ENCODE results near the gene KDELR1. TPM values are rescaled to one million over a fixed set of nuclear protein-coding genes. Genes with fewer than 3 reads are reported as not detected.

The KDELR1 gene
- total and polyA plus RNA-seq, 2 of the 13 experiments (the other 11 are each of a cell fraction or from before 2014, with no cell fraction given) = 134 to 185 TPM

DNA sequence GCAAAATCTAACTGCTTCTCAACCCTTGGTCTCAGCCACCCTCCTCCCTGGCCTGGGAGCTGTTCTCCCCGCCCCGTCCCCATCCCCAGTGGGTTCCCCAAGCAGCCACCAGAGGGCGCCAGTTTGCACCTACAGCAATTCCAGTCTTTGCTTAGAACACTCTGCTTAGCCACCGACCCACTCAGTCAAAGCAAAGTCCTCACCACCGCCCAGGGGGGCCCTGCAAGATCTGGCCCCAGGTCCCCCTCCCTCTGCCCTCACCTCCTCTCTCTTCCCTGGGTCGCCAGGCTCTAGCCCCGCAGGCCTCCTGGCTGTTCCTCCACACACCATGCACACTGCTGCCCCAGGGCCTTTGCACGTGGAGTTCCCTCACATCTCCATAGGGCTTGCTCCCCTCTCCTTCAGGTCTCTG lies 40.0 kb downstream of the KDELR1 start (continued):
- no peak for TF ChIP-seq CBX2 (IDR thresholded peaks at IDR 0.05; ENCODE audit: low read depth, low read length)
- no peak for TF ChIP-seq CBX2 (CRISPR knock-in tag; IDR thresholded peaks at IDR 0.05; ENCODE audit: low read depth)
- TF ChIP-seq HDAC1 (CRISPR knock-in tag; IDR thresholded peaks at IDR 0.05) = peak; percentile 48; the same call in 1 of the 2 replicates
- TF ChIP-seq SP2 (CRISPR knock-in tag; IDR thresholded peaks at IDR 0.05) = no peak
- no peak for TF ChIP-seq BHLHE40 (IDR thresholded peaks at IDR 0.05; ENCODE audit: low read length)
- peak; percentile 65 for TF ChIP-seq STAG1 (CRISPR knock-in tag; IDR thresholded peaks at IDR 0.05)
- TF ChIP-seq, protein P1, sequence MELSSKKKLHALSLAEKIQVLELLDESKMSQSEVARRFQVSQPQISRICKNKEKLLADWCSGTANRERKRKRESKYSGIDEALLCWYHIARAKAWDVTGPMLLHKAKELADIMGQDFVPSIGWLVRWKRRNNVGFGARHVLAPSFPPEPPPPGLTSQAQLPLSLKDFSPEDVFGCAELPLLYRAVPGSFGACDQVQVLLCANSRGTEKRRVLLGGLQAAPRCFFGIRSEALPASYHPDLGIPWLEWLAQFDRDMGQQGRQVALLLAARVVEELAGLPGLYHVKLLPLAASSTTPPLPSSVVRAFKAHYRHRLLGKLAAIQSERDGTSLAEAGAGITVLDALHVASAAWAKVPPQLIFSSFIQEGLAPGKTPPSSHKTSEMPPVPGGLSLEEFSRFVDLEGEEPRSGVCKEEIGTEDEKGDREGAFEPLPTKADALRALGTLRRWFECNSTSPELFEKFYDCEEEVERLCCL (CRISPR knock-in tag; IDR thresholded peaks at IDR 0.05; ENCODE audit: borderline replicate concordance) = no peak
- no peak for TF ChIP-seq FOXO1 (CRISPR knock-in tag; IDR thresholded peaks at IDR 0.05)
- TF ChIP-seq ETS1 (CRISPR knock-in tag; IDR thresholded peaks at IDR 0.05) = no peak
- TF ChIP-seq ZNF678 (CRISPR knock-in tag; IDR thresholded peaks at IDR 0.05) = no peak
- no peak for TF ChIP-seq ZNF7 (CRISPR knock-in tag; IDR thresholded peaks at IDR 0.05)
- no peak for TF ChIP-seq KAT2B (IDR thresholded peaks at IDR 0.05; ENCODE audit: borderline replicate concordance, low read depth, low read length)
- no peak for TF ChIP-seq SP140L (CRISPR knock-in tag; IDR thresholded peaks at IDR 0.05; ENCODE audit: borderline replicate concordance)
- TF ChIP-seq AGO2 (optimal IDR thresholded peaks at IDR 0.05; ENCODE audit: low read depth, low read length) = no peak
- no peak for TF ChIP-seq HMGA1 (CRISPR knock-in tag; conservative IDR thresholded peaks at IDR 0.05)
- TF ChIP-seq, protein P2, sequence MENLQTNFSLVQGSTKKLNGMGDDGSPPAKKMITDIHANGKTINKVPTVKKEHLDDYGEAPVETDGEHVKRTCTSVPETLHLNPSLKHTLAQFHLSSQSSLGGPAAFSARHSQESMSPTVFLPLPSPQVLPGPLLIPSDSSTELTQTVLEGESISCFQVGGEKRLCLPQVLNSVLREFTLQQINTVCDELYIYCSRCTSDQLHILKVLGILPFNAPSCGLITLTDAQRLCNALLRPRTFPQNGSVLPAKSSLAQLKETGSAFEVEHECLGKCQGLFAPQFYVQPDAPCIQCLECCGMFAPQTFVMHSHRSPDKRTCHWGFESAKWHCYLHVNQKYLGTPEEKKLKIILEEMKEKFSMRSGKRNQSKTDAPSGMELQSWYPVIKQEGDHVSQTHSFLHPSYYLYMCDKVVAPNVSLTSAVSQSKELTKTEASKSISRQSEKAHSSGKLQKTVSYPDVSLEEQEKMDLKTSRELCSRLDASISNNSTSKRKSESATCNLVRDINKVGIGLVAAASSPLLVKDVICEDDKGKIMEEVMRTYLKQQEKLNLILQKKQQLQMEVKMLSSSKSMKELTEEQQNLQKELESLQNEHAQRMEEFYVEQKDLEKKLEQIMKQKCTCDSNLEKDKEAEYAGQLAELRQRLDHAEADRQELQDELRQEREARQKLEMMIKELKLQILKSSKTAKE (CRISPR knock-in tag; IDR thresholded peaks at IDR 0.05; ENCODE audit: borderline replicate concordance) = no peak
- TF ChIP-seq SMC3 (IDR thresholded peaks at IDR 0.05; ENCODE audit: low read length) = peak; percentile 66
- no peak for TF ChIP-seq BATF2 (CRISPR knock-in tag; IDR thresholded peaks at IDR 0.05)
- no peak for TF ChIP-seq ZNF180 (CRISPR knock-in tag; IDR thresholded peaks at IDR 0.05; ENCODE audit: borderline replicate concordance, low read depth)
- TF ChIP-seq NFKBIZ (CRISPR knock-in tag; IDR thresholded peaks at IDR 0.05) = no peak
- no peak for TF ChIP-seq ZFP36L2 (CRISPR knock-in tag; IDR thresholded peaks at IDR 0.05)
- TF ChIP-seq, protein P3, sequence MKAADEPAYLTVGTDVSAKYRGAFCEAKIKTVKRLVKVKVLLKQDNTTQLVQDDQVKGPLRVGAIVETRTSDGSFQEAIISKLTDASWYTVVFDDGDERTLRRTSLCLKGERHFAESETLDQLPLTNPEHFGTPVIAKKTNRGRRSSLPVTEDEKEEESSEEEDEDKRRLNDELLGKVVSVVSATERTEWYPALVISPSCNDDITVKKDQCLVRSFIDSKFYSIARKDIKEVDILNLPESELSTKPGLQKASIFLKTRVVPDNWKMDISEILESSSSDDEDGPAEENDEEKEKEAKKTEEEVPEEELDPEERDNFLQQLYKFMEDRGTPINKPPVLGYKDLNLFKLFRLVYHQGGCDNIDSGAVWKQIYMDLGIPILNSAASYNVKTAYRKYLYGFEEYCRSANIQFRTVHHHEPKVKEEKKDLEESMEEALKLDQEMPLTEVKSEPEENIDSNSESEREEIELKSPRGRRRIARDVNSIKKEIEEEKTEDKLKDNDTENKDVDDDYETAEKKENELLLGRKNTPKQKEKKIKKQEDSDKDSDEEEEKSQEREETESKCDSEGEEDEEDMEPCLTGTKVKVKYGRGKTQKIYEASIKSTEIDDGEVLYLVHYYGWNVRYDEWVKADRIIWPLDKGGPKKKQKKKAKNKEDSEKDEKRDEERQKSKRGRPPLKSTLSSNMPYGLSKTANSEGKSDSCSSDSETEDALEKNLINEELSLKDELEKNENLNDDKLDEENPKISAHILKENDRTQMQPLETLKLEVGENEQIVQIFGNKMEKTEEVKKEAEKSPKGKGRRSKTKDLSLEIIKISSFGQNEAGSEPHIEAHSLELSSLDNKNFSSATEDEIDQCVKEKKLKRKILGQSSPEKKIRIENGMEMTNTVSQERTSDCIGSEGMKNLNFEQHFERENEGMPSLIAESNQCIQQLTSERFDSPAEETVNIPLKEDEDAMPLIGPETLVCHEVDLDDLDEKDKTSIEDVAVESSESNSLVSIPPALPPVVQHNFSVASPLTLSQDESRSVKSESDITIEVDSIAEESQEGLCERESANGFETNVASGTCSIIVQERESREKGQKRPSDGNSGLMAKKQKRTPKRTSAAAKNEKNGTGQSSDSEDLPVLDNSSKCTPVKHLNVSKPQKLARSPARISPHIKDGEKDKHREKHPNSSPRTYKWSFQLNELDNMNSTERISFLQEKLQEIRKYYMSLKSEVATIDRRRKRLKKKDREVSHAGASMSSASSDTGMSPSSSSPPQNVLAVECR (CRISPR knock-in tag; IDR thresholded peaks at IDR 0.05; ENCODE audit: borderline replicate concordance) = peak; percentile 29; the same call in 1 of the 2 replicates
- TF ChIP-seq ZNF451 (CRISPR knock-in tag; IDR thresholded peaks at IDR 0.05) = no peak

All from HepG2 (cell line).